PC-3 (cell line): ENCODE results near the gene APCDD1. TPM values are rescaled to one million over a fixed set of nuclear protein-coding genes. Genes with fewer than 3 reads are reported as not detected.

Experiments
- ATAC-seq: fragments of 200-7000 bp; cut with Tn5 transposase; 2 replicates; pipeline ENCODE4 v1.9.1; 2020; ENCODE audit warnings: mild to moderate bottlenecking, moderate library complexity
- BruUV-seq: library from RNA; stranded (reverse); fragments of 400-500 nt; replicated peaks from 2 replicates; lab custom pipeline; 2021; lab: Mats Ljungman, UMichigan
- CTCF ChIA-PET: fragments of 300-600 bp; sonication (Branson Sonifier 250); formaldehyde crosslinking; loops from one replicate; lab custom pipeline; 2022; ENCODE audit warnings: antibody characterized with exemption; lab: Charles Lee
- POLR2A ChIA-PET: fragments of 300-600 bp; sonication (Branson Sonifier 250); formaldehyde crosslinking; loops from one replicate; lab custom pipeline; 2022; ENCODE audit warnings: antibody characterized with exemption; ENCODE audit not compliant: unreplicated experiment; lab: Charles Lee
- DNase-seq: peaks from one replicate; pipeline ENCODE4 v3.0.0-alpha.2; 2015
- H2AFZ ChIP-seq: fragments of 300-600 bp; sonication (generic); 2 replicates; pipeline ENCODE4 v1.6.0; 2016; ENCODE audit warnings: antibody characterized with exemption, low read length
- H3F3A ChIP-seq: fragments of 300-600 bp; sonication (generic); one replicate; pipeline ENCODE4 v1.6.0; 2017; ENCODE audit warnings: antibody characterized with exemption, low read length, control low read depth, mild to moderate bottlenecking; ENCODE audit not compliant: unreplicated experiment
- H3K27ac ChIP-seq: fragments of 300-600 bp; sonication (generic); 2 replicates; pipeline ENCODE4 v1.5.1; 2016; ENCODE audit warnings: mild to moderate bottlenecking, low read length
- H3K27me3 ChIP-seq: fragments of 300-600 bp; sonication (generic); 2 replicates; pipeline ENCODE4 v1.6.1; 2016; ENCODE audit warnings: low read length, mixed read lengths
- H3K36me3 ChIP-seq: fragments of 300-600 bp; sonication (generic); 2 replicates; pipeline ENCODE4 v1.6.1; 2016; ENCODE audit warnings: low read depth, mixed run types, low read length, mixed read lengths
- H3K4me1 ChIP-seq: fragments of 300-600 bp; sonication (generic); 2 replicates; pipeline ENCODE4 v1.5.1; 2016; ENCODE audit warnings: low read length; ENCODE audit not compliant: insufficient read depth
- H3K4me2 ChIP-seq: fragments of 300-600 bp; sonication (generic); 2 replicates; pipeline ENCODE4 v1.6.0; 2016; ENCODE audit warnings: low read length
- H3K4me3 ChIP-seq: fragments of 300-600 bp; sonication (generic); 2 replicates; pipeline ENCODE4 v1.5.1; 2016; ENCODE audit warnings: mild to moderate bottlenecking, low read length, mixed read lengths
- H3K79me2 ChIP-seq: fragments of 300-600 bp; sonication (generic); 2 replicates; pipeline ENCODE4 v1.6.1; 2017; ENCODE audit warnings: low read length, mixed read lengths
- H3K9ac ChIP-seq: fragments of 300-600 bp; sonication (generic); 2 replicates; pipeline ENCODE4 v1.6.0; 2016; ENCODE audit warnings: mild to moderate bottlenecking, low read length
- H3K9me2 ChIP-seq: fragments of 300-600 bp; sonication (generic); replicated peaks from 2 replicates; pipeline ENCODE4 v1.6.1; 2016; ENCODE audit warnings: mixed run types, low read length, mixed read lengths
- H3K9me3 ChIP-seq: fragments of 300-600 bp; sonication (generic); 2 replicates; pipeline ENCODE4 v1.6.1; 2016; ENCODE audit warnings: low read length, mixed read lengths
- H4K20me1 ChIP-seq: fragments of 300-600 bp; sonication (generic); 2 replicates; pipeline ENCODE4 v1.6.1; 2016; ENCODE audit warnings: low read length, mixed read lengths
- CTCF ChIP-seq: fragments of 300-600 bp; sonication (generic); conservative IDR thresholded peaks from 2 replicates; pipeline ENCODE4 v1.5.1; 2017; ENCODE audit warnings: antibody characterized with exemption, low read depth, mild to moderate bottlenecking, low read length
- EZH2 ChIP-seq: fragments of 300-600 bp; sonication (generic); IDR thresholded peaks from one replicate; pipeline ENCODE4 v1.6.1; 2017; ENCODE audit warnings: antibody characterized with exemption, mild to moderate bottlenecking, low read length; ENCODE audit not compliant: unreplicated experiment
- EZH2phosphoT487 ChIP-seq: fragments of 300-600 bp; sonication (generic); IDR thresholded peaks from 2 replicates; pipeline ENCODE4 v1.6.1; 2018; ENCODE audit warnings: mild to moderate bottlenecking, antibody characterized with exemption, low read length, borderline replicate concordance
- intact Hi-C: fragments of 100-400 bp; cut with micrococcal nuclease; formaldehyde crosslinking; loops from 2 replicates; pipeline ENCODE4 v1.9.0; 2023
- total RNA-seq: library from RNA; depleted of rRNA; stranded (reverse); fragments of >200 nt; gene quantifications from 2 replicates; pipeline ENCODE4 v1.2.3, GENCODE V29; 2014

The APCDD1 gene
- total RNA-seq, 1 experiment from 2014 or later: not detected

- POLR2A ChIA-PET: no interaction called here
- Histone ChIP-seq H3K9me2 (no peaks in the 10 kb centered on the region), H3K4me1 (no peaks in the 10 kb centered on the region), H3K36me3 (no peaks in the 10 kb centered on the region), H3K79me2 (no peaks in the 10 kb centered on the region), H3K4me3 (no peak overlapping the region), H2AFZ (no peak overlapping the region), H3K9me3 (no peaks in the 10 kb centered on the region), H3F3A (no peaks in the 10 kb centered on the region), H3K9ac (no peak overlapping the region), H3K4me2 (no peak overlapping the region), H4K20me1 (no peaks in the 10 kb centered on the region), H3K27ac (no peak overlapping the region), H3K27me3 (peaks cover 61% of the 10 kb centered on the region)
- ATAC-seq (no peak), DNase-seq (no peak)
- BruUV-seq: no TSS peak
- intact Hi-C loops: no loop called here
- TF ChIP-seq EZH2phosphoT487 (no peak), EZH2 (no peak), CTCF (no peak)
- CTCF ChIA-PET: no interaction called here
These were observed 48.4 kb upstream of the APCDD1 start for GRCh38 chr18:10405816-10406663.

GRCh38 chr18:10408131-10408530 is 46.3 kb upstream of the APCDD1 start:
- POLR2A ChIA-PET: no interaction called here
- no peaks in the 10 kb centered on the region for H3K4me1 ChIP-seq
- H3K9me2 ChIP-seq: no peaks in the 10 kb centered on the region
- no peaks in the 10 kb centered on the region for H3F3A ChIP-seq
- H3K9ac ChIP-seq: no peak overlapping the region
- H3K4me2 ChIP-seq: no peak overlapping the region
- no peak for ATAC-seq
- H3K27ac ChIP-seq: no peak overlapping the region
- H3K9me3 ChIP-seq: no peaks in the 10 kb centered on the region
- H3K36me3 ChIP-seq: no peaks in the 10 kb centered on the region
- intact Hi-C loops: no loop called here
- no TSS peak for BruUV-seq
- no peaks in the 10 kb centered on the region for H4K20me1 ChIP-seq
- no peak overlapping the region for H3K4me3 ChIP-seq
- CTCF ChIA-PET: no interaction called here
- TF ChIP-seq EZH2: no peak
- no peaks in the 10 kb centered on the region for H3K79me2 ChIP-seq
- peaks cover 47% of the 10 kb centered on the region for H3K27me3 ChIP-seq
- no peak for DNase-seq
- no peak overlapping the region for H2AFZ ChIP-seq

DNA sequence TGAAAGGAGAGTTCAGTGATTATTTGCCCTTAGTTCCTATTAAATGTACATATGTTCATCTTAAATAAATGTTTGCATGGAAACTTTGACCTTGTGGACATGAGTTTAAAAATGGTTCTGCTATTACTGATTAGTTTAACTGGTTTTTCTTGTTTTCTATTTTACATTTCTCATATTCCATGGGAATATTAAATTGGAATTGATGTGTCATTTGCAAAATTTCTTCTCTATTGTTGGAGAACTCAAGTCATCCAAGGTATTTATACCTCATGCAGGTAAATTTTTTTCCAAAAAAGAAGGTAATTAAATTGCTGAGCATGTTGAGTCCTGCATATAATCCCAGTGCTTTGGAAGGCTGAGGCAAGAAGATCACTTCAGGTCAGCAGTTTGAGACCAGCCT is 45.4 kb upstream of the APCDD1 start:
- H4K20me1 ChIP-seq: no peaks in the 10 kb centered on the region
- no peaks in the 10 kb centered on the region for H3K4me1 ChIP-seq
- intact Hi-C loops: no loop called here
- no peak overlapping the region for H3K4me2 ChIP-seq
- TF ChIP-seq CTCF (no peak), EZH2 (no peak), EZH2phosphoT487 (no peak)
- no peaks in the 10 kb centered on the region for H3F3A ChIP-seq
- H3K9ac ChIP-seq: no peak overlapping the region
- H3K4me3 ChIP-seq: no peak overlapping the region
- H3K27ac ChIP-seq: no peak overlapping the region
- no TSS peak for BruUV-seq
- DNase-seq (no peak), ATAC-seq (no peak)
- H3K79me2 ChIP-seq: no peaks in the 10 kb centered on the region
- no peaks in the 10 kb centered on the region for H3K9me2 ChIP-seq
- H3K27me3 ChIP-seq: peaks cover 52% of the 10 kb centered on the region
- no peaks in the 10 kb centered on the region for H3K9me3 ChIP-seq
- CTCF ChIA-PET: no interaction called here
- H2AFZ ChIP-seq: no peak overlapping the region
- POLR2A ChIA-PET: no interaction called here
- H3K36me3 ChIP-seq: no peaks in the 10 kb centered on the region
